Chondrocyte (in vitro differentiated cells): ENCODE measurements around the gene OSTF1. TPM values are rescaled to one million over a fixed set of nuclear protein-coding genes. Genes with fewer than 3 reads are reported as not detected.
A peak's percentile ranks its signal among the peaks of the same experiment; 100 is the strongest.

Experiments
- DNase-seq: peaks from one replicate; pipeline ENCODE4 v3.0.0; 2021; ENCODE audit warnings: mixed read lengths, low spot score
- H3K27ac Mint-ChIP-seq: one replicate; pipeline ENCODE4 v1.8.0; 2021; ENCODE audit warnings: mild to moderate bottlenecking, moderate library complexity, mixed read lengths; ENCODE audit not compliant: unreplicated experiment
- H3K27me3 Mint-ChIP-seq: 2 replicates; pipeline ENCODE4 v1.8.0; 2021; ENCODE audit warnings: low read depth, mixed read lengths
- H3K36me3 Mint-ChIP-seq: 2 replicates; pipeline ENCODE4 v1.8.0; 2021; ENCODE audit warnings: low read depth, mixed read lengths
- H3K4me1 Mint-ChIP-seq: 2 replicates; pipeline ENCODE4 v1.8.0; 2021; ENCODE audit warnings: low read depth, mild to moderate bottlenecking, mixed read lengths
- H3K4me3 Mint-ChIP-seq: one replicate; pipeline ENCODE4 v1.8.0; 2021; ENCODE audit warnings: mild to moderate bottlenecking, moderate library complexity, mixed read lengths; ENCODE audit not compliant: unreplicated experiment
- H3K9me3 Mint-ChIP-seq: 2 replicates; pipeline ENCODE4 v1.8.0; 2021; ENCODE audit warnings: low read depth, mixed read lengths
- CTCF ChIP-seq: fragments of 200-600 bp; sonication (generic); IDR thresholded peaks from 2 replicates; pipeline ENCODE4 v1.5.0; 2021; ENCODE audit warnings: antibody characterized with exemption, mild to moderate bottlenecking, moderate library complexity
- total RNA-seq: library from RNA; stranded (reverse); gene quantifications from 3 replicates; pipeline ENCODE4 v1.2.1, GENCODE V29; 2021

OSTF1 gene
- total RNA-seq, 1 donor from 2014 or later: 30.8 TPM

GRCh38 chr9:75147638-75148037, 59.3 kb downstream of the OSTF1 start:
- peaks cover 28% of the 10 kb centered on the region for H3K36me3 Mint-ChIP-seq
- peaks cover 10% of the 10 kb centered on the region for H3K9me3 Mint-ChIP-seq
- H3K4me1 Mint-ChIP-seq: peaks cover 28% of the 10 kb centered on the region
- no peaks in the 10 kb centered on the region for H3K27me3 Mint-ChIP-seq
- no peak for TF ChIP-seq CTCF
- H3K27ac Mint-ChIP-seq: peak overlapping the region; percentile 78
- no peak for DNase-seq
- no peak overlapping the region for H3K4me3 Mint-ChIP-seq

- Mint-ChIP-seq H3K4me1 (peaks cover 28% of the 10 kb centered on the region), H3K27me3 (no peaks in the 10 kb centered on the region), H3K36me3 (peaks cover 26% of the 10 kb centered on the region), H3K4me3 (no peak overlapping the region), H3K9me3 (peaks cover 10% of the 10 kb centered on the region), H3K27ac (peak overlapping the region; percentile 78)
- no peak for TF ChIP-seq CTCF
- DNase-seq: no peak
Measured at GRCh38 chr9:75148561-75148960, 60.2 kb downstream of the OSTF1 start.

- DNase-seq: no peak
- Mint-ChIP-seq H3K36me3 (peaks cover 13% of the 10 kb centered on the region), H3K27me3 (no peaks in the 10 kb centered on the region), H3K4me1 (peaks cover 28% of the 10 kb centered on the region), H3K9me3 (peaks cover 5% of the 10 kb centered on the region), H3K4me3 (no peak overlapping the region), H3K27ac (peak overlapping the region; percentile 85)
- TF ChIP-seq CTCF: no peak
Measured at GRCh38 chr9:75149841-75150241, 61.5 kb downstream of the OSTF1 start.

GRCh38 chr9:75150512-75150911, 62.2 kb downstream of the OSTF1 start:
- Mint-ChIP-seq H3K27ac (no peak overlapping the region), H3K4me3 (no peak overlapping the region), H3K4me1 (peaks cover 28% of the 10 kb centered on the region), H3K27me3 (no peaks in the 10 kb centered on the region), H3K36me3 (peaks cover 9% of the 10 kb centered on the region), H3K9me3 (no peaks in the 10 kb centered on the region)
- no peak for DNase-seq
- no peak for TF ChIP-seq CTCF

- no peak overlapping the region for H3K27ac Mint-ChIP-seq
- no peak for TF ChIP-seq CTCF
- peaks cover 10% of the 10 kb centered on the region for H3K36me3 Mint-ChIP-seq
- no peaks in the 10 kb centered on the region for H3K27me3 Mint-ChIP-seq
- no peaks in the 10 kb centered on the region for H3K9me3 Mint-ChIP-seq
- no peak overlapping the region for H3K4me3 Mint-ChIP-seq
- peaks cover 23% of the 10 kb centered on the region for H3K4me1 Mint-ChIP-seq
- no peak for DNase-seq
Measured at GRCh38 chr9:75152416-75152815, 64.1 kb downstream of the OSTF1 start.
